ENCODE results near the gene PPP6R2.

The PPP6R2 gene

DNA sequence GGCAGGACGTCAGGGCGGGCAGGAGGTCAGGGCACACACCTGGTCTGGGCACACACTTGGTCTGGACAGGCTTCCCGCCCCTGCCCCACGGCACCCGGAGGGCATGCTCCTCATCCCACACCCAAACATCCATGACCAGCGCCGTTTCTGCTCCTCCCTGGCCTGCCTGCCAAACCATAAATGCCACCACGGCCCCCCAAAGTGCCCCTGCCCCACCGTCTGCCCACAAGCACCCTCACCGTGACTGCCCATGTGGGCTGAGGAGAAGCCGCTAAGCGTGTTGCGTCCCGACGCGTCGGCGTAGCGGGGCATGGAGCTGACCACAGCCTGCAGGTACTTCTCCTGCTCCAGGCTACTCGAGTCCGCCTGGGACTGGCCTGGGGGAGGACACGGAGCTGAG, 115.9 kb downstream of the PPP6R2 start:
- Histone ChIP-seq H3K9me3 (ENCODE audit: low read length) (no peaks in the 10 kb centered on the region), H3K4me2 (ENCODE audit: low read length) (no peak overlapping the region), H2AFZ (ENCODE audit: low read length) (no peak overlapping the region), H3K9ac (ENCODE audit: low read length) (no peak overlapping the region), H3K27me3 (ENCODE audit: insufficient read depth, low read length) (no peaks in the 10 kb centered on the region), H4K20me1 (ENCODE audit: insufficient read depth, low read length) (no peaks in the 10 kb centered on the region), H3K4me3 (ENCODE audit: low read depth, low read length, poor library complexity, severe bottlenecking) (no peak overlapping the region), H3K4me1 (ENCODE audit: insufficient read depth, low read length, severe bottlenecking) (no peaks in the 10 kb centered on the region), H3K9me2 (ENCODE audit: low read depth, low read length) (no peaks in the 10 kb centered on the region), H3K27ac (ENCODE audit: low read depth, low read length, poor library complexity, severe bottlenecking) (no peak overlapping the region), H3K36me3 (ENCODE audit: insufficient read depth, low read length) (peaks cover 95% of the 10 kb centered on the region), H3K79me2 (ENCODE audit: insufficient read depth, low read length) (no peaks in the 10 kb centered on the region), H3F3A (ENCODE audit: insufficient read depth, low read length) (no peaks in the 10 kb centered on the region)
- no peak for TF ChIP-seq EZH2 (IDR thresholded peaks at IDR 0.05; ENCODE audit: borderline replicate concordance, low read length)
- TF ChIP-seq, protein P1, sequence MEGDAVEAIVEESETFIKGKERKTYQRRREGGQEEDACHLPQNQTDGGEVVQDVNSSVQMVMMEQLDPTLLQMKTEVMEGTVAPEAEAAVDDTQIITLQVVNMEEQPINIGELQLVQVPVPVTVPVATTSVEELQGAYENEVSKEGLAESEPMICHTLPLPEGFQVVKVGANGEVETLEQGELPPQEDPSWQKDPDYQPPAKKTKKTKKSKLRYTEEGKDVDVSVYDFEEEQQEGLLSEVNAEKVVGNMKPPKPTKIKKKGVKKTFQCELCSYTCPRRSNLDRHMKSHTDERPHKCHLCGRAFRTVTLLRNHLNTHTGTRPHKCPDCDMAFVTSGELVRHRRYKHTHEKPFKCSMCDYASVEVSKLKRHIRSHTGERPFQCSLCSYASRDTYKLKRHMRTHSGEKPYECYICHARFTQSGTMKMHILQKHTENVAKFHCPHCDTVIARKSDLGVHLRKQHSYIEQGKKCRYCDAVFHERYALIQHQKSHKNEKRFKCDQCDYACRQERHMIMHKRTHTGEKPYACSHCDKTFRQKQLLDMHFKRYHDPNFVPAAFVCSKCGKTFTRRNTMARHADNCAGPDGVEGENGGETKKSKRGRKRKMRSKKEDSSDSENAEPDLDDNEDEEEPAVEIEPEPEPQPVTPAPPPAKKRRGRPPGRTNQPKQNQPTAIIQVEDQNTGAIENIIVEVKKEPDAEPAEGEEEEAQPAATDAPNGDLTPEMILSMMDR (IDR thresholded peaks at IDR 0.05; ENCODE audit: low read length): no peak

DNA sequence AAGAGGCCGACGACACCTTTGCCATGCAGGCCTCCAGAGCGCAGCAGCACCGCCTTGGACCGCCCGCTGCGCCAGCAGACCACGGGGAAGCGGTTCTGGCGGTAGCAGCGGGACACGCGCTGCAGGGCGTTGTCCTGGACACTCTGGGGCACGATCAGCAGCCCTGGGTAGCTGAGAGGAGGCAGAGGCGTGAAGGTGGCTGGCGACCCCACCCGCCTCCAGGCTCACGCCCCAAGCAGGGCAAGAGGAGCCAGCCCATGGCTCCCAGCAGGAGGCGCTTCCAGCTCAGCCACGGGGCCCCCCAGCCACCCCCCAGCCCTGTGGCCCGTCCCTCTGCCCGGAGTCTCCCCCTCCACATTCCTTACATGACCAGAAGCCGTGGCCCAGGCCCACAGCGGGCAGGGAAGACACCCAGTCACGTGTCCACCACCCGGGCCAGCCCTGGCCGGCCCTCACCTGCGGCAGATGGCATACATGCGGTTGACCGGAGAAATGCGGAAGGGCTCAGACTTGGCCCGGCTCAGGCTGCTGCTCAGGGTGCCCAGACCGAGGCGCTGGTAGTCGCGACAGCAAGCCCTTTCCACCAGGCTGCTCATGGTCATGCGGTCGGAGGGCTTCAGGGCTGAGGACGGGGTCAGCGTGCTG, 116.5 kb downstream of the PPP6R2 start:
- no peaks in the 10 kb centered on the region for H3K79me2 ChIP-seq (ENCODE audit: insufficient read depth, low read length)
- H3K9ac ChIP-seq (ENCODE audit: low read length): no peak overlapping the region
- H3K4me2 ChIP-seq (ENCODE audit: low read length): no peak overlapping the region
- peaks cover 95% of the 10 kb centered on the region for H3K36me3 ChIP-seq (ENCODE audit: insufficient read depth, low read length)
- no peaks in the 10 kb centered on the region for H4K20me1 ChIP-seq (ENCODE audit: insufficient read depth, low read length)
- no peak overlapping the region for H3K4me3 ChIP-seq (ENCODE audit: low read depth, low read length, poor library complexity, severe bottlenecking)
- TF ChIP-seq, protein P1 (IDR thresholded peaks at IDR 0.05; ENCODE audit: low read length): peak; percentile 15; the same call in 1 of the 2 replicates
- TF ChIP-seq EZH2 (IDR thresholded peaks at IDR 0.05; ENCODE audit: borderline replicate concordance, low read length): no peak
- H3K4me1 ChIP-seq (ENCODE audit: insufficient read depth, low read length, severe bottlenecking): no peaks in the 10 kb centered on the region
- H3K27me3 ChIP-seq (ENCODE audit: insufficient read depth, low read length): no peaks in the 10 kb centered on the region
- H3K9me3 ChIP-seq (ENCODE audit: low read length): no peaks in the 10 kb centered on the region
- no peak overlapping the region for H2AFZ ChIP-seq (ENCODE audit: low read length)
- no peak overlapping the region for H3K27ac ChIP-seq (ENCODE audit: low read depth, low read length, poor library complexity, severe bottlenecking)
- no peaks in the 10 kb centered on the region for H3K9me2 ChIP-seq (ENCODE audit: low read depth, low read length)
- H3F3A ChIP-seq (ENCODE audit: insufficient read depth, low read length): no peaks in the 10 kb centered on the region

DNA sequence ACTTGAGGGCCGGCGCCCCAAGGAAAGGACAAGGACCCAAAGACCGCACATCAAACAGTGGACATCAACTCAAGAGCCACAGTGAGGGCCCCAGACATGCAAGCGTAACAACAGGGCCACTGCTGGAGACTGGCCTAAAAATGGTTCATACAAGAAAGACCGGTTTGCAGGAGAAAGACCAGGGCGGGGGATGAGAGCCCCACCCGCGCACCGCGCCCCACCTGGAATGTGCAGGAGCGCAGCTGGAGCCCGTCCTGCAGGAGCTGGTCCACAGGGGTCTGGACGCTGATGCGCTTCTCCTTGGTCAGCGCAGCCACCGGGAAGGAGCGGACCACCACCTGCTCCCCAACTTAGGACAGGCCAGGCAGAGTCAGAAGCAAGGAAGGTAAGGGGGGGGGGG, 117.8 kb downstream of the PPP6R2 start:
- no peak overlapping the region for H3K4me2 ChIP-seq (ENCODE audit: low read length)
- TF ChIP-seq, protein P1 (IDR thresholded peaks at IDR 0.05; ENCODE audit: low read length): no peak
- no peak for TF ChIP-seq EZH2 (IDR thresholded peaks at IDR 0.05; ENCODE audit: borderline replicate concordance, low read length)
- H3K9me3 ChIP-seq (ENCODE audit: low read length): no peaks in the 10 kb centered on the region

More for the DNA sequence above, 117.8 kb downstream of the PPP6R2 start:
- Histone ChIP-seq H3K27me3 (ENCODE audit: insufficient read depth, low read length) (no peaks in the 10 kb centered on the region), H4K20me1 (ENCODE audit: insufficient read depth, low read length) (no peaks in the 10 kb centered on the region), H3F3A (ENCODE audit: insufficient read depth, low read length) (no peaks in the 10 kb centered on the region), H3K79me2 (ENCODE audit: insufficient read depth, low read length) (no peaks in the 10 kb centered on the region), H2AFZ (ENCODE audit: low read length) (no peak overlapping the region), H3K4me1 (ENCODE audit: insufficient read depth, low read length, severe bottlenecking) (no peaks in the 10 kb centered on the region), H3K9ac (ENCODE audit: low read length) (no peak overlapping the region), H3K36me3 (ENCODE audit: insufficient read depth, low read length) (peaks cover 95% of the 10 kb centered on the region), H3K9me2 (ENCODE audit: low read depth, low read length) (no peaks in the 10 kb centered on the region), H3K4me3 (ENCODE audit: low read depth, low read length, poor library complexity, severe bottlenecking) (no peak overlapping the region), H3K27ac (ENCODE audit: low read depth, low read length, poor library complexity, severe bottlenecking) (no peak overlapping the region)

Measured in OCI-LY1 (cell line).